A549 treated with dexamethasone at 1 μM for 4 hours (cell line): ENCODE measurements around the gene MYNN. TPM values are rescaled to one million over a fixed set of nuclear protein-coding genes. Genes with fewer than 3 reads are reported as not detected.

Experiments
- total RNA-seq: library from RNA; stranded (reverse); fragments of 200-300 nt; extraction: Qiagen RNA extraction; gene quantifications from 5 replicates; pipeline ENCODE4 v1.2.3, GENCODE V29; 2022

The MYNN gene
- total RNA-seq: 9.0 to 10.6 TPM (median 9.5 TPM) in 5 replicates

GRCh38 chr3:169772897-169773816 lies at the start of gene MYNN:
Gene MYNN, plus strand, starts transcription at chr3:169773396. Its CDS starts 900 bp downstream, at chr3:169774296.

GRCh38 chr3:169764882-169765612 lies 8.1 kb upstream of the MYNN start, which contains the start of gene TERC:
Gene TERC, minus strand, starts transcription at chr3:169765060.

GRCh38 chr3:169769287-169770181 lies 3.7 kb upstream of the MYNN start, which contains the start of gene ACTRT3:
Gene ACTRT3, minus strand, starts transcription at chr3:169769561. Its CDS starts 41 bp downstream, at chr3:169769520.

GRCh38 chr3:169812332-169813235 lies 39.4 kb downstream of the MYNN start, which contains the start of the genes LRRC34 and LRRIQ4:
Gene LRRC34, minus strand, starts transcription at chr3:169812904. Its CDS starts 356 bp downstream, at chr3:169812548.
Gene LRRIQ4, plus strand, starts transcription at chr3:169812870. Its CDS starts 9,052 bp downstream, at chr3:169821922.

Other genes starting within 250 kb of the MYNN start
- not detected in 5 replicates for gene MECOM, start 109.7 kb upstream of the MYNN start, total RNA-seq
- 0.25 TPM in 1 of 5 replicates, not detected in the others for gene TERC, start 8.3 kb upstream of the MYNN start, total RNA-seq
- 2.8 to 3.5 TPM (median 3.3 TPM) in 5 replicates for gene ACTRT3, start 3.8 kb upstream of the MYNN start, total RNA-seq
- gene LRRIQ4, start 39.5 kb downstream of the MYNN start, total RNA-seq: not detected in 5 replicates
- not detected in 5 replicates for gene LRRC34, start 39.5 kb downstream of the MYNN start, total RNA-seq
- not detected in 5 replicates for gene LRRC31, start 96.5 kb downstream of the MYNN start, total RNA-seq
- not detected in 5 replicates for gene SAMD7, start 138.2 kb downstream of the MYNN start, total RNA-seq
- gene SEC62, start 193.4 kb downstream of the MYNN start, total RNA-seq: 87.0 to 138 TPM (median 102 TPM) in 5 replicates